HG03196 (cell line): ENCODE measurements around the gene DDX56.
"Not testable (repeated sequence)": the region's sequence is repeated elsewhere in the genome, so short reads cannot be mapped to it uniquely, and the experiment has no call there.

Source experiments
- ATAC-seq: cut with Tn5 transposase; IDR thresholded peaks from one replicate; pipeline ENCODE4 v1.9.1; 2021; ENCODE audit not compliant: unreplicated experiment

Gene DDX56

GRCh38 chr7:44564606-44565005, 9.1 kb downstream of the DDX56 start:
- no peak for ATAC-seq

GRCh38 chr7:44563171-44563679, 10.5 kb downstream of the DDX56 start:
- ATAC-seq, result no peak

GRCh38 chr7:44562622-44562962, 11.1 kb downstream of the DDX56 start:
- not testable (repeated sequence) for ATAC-seq

- no peak for ATAC-seq
Observed at GRCh38 chr7:44561962-44562621, 11.6 kb downstream of the DDX56 start.

- no peak for ATAC-seq
Observed at GRCh38 chr7:44561481-44561880, 12.2 kb downstream of the DDX56 start.

- no peak for ATAC-seq
Observed at GRCh38 chr7:44559485-44559884, 14.2 kb downstream of the DDX56 start.

GRCh38 chr7:44557485-44557884, 16.2 kb downstream of the DDX56 start:
- no peak for ATAC-seq

- ATAC-seq, result no peak
Observed at GRCh38 chr7:44555350-44555749, 18.4 kb downstream of the DDX56 start.

- not testable (repeated sequence) for ATAC-seq
Observed at GRCh38 chr7:44552473-44553005, 21.2 kb downstream of the DDX56 start.

GRCh38 chr7:44549457-44549856, 24.3 kb downstream of the DDX56 start:
- ATAC-seq, result no peak

GRCh38 chr7:44548893-44549292, 24.8 kb downstream of the DDX56 start:
- ATAC-seq, result no peak

- no peak for ATAC-seq
Observed at GRCh38 chr7:44547536-44548231, 26.0 kb downstream of the DDX56 start.

- ATAC-seq, result no peak
Observed at GRCh38 chr7:44541876-44542610, 31.7 kb downstream of the DDX56 start.

GRCh38 chr7:44541028-44541869, 32.5 kb downstream of the DDX56 start, which contains the start of gene NPC1L1:
Gene NPC1L1, minus strand, starts transcription at chr7:44541330. Its CDS starts 71 bp downstream, at chr7:44541259.
- ATAC-seq, result no peak

- no peak for ATAC-seq
Observed at GRCh38 chr7:44540592-44541027, 33.1 kb downstream of the DDX56 start.

- no peak for ATAC-seq
Observed at GRCh38 chr7:44539669-44540506, 33.8 kb downstream of the DDX56 start.

- no peak for ATAC-seq
Observed at GRCh38 chr7:44538798-44539668, 34.7 kb downstream of the DDX56 start.

GRCh38 chr7:44538093-44538797, 35.5 kb downstream of the DDX56 start:
- no peak for ATAC-seq
